ENCODE data around the gene TXNDC5.

DNA sequence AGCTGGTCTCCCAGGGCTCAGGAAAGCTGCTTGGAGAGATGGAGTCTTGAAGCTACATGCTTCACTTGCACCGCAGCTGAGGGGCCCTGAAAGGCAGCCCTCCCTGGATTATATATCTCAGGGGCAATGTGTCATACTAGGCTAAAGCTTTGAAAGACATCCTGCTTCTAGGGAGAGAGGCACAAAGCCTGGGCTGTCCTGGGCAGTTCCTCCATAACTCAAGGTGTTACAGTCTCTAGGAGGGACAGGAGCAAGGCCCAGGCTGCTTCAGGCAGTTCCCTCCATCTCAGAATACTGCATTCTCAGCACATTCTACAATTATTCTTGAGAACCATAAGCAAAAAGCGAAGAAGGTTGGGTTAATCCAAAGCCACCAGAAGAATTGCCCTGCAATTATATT lies 22.0 kb upstream of the TXNDC5 start:
- TF ChIP-seq, protein P1, sequence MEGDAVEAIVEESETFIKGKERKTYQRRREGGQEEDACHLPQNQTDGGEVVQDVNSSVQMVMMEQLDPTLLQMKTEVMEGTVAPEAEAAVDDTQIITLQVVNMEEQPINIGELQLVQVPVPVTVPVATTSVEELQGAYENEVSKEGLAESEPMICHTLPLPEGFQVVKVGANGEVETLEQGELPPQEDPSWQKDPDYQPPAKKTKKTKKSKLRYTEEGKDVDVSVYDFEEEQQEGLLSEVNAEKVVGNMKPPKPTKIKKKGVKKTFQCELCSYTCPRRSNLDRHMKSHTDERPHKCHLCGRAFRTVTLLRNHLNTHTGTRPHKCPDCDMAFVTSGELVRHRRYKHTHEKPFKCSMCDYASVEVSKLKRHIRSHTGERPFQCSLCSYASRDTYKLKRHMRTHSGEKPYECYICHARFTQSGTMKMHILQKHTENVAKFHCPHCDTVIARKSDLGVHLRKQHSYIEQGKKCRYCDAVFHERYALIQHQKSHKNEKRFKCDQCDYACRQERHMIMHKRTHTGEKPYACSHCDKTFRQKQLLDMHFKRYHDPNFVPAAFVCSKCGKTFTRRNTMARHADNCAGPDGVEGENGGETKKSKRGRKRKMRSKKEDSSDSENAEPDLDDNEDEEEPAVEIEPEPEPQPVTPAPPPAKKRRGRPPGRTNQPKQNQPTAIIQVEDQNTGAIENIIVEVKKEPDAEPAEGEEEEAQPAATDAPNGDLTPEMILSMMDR (IDR thresholded peaks at IDR 0.05): no peak
- TF ChIP-seq POLR2A (IDR thresholded peaks at IDR 0.05): no peak

Measured in Peyer's patch (tissue), 4 donors.